Measurements from ENCODE around the gene PPARG.

Gene PPARG

GRCh38 chr3:12393894-12394293 lies 105.0 kb downstream of the PPARG start:
- peak; percentile 97 for DNase-seq (ENCODE audit: low read depth)

GRCh38 chr3:12394569-12395271 lies 105.8 kb downstream of the PPARG start:
- H3K4me3 ChIP-seq (ENCODE audit: control insufficient read depth, low read depth, low read length) = no peak overlapping the region
- DNase-seq (ENCODE audit: low read depth) = no peak

More at GRCh38 chr3:12393894-12394293, 105.0 kb downstream of the PPARG start:
- H3K4me3 ChIP-seq (ENCODE audit: control insufficient read depth, low read depth, low read length) = no peak overlapping the region
- TF ChIP-seq CTCF (conservative IDR thresholded peaks at IDR 0.05; ENCODE audit: control insufficient read depth, insufficient read depth, low read depth, low read length) = no peak

GRCh38 chr3:12395349-12396012 lies 106.6 kb downstream of the PPARG start:
- DNase-seq (ENCODE audit: low read depth) = peak; percentile 36
- TF ChIP-seq CTCF (conservative IDR thresholded peaks at IDR 0.05; ENCODE audit: control insufficient read depth, insufficient read depth, low read depth, low read length) = no peak
- no peak overlapping the region for H3K4me3 ChIP-seq (ENCODE audit: control insufficient read depth, low read depth, low read length)

More at GRCh38 chr3:12394569-12395271, 105.8 kb downstream of the PPARG start:
- TF ChIP-seq CTCF (conservative IDR thresholded peaks at IDR 0.05; ENCODE audit: control insufficient read depth, insufficient read depth, low read depth, low read length) = no peak

- no peak for TF ChIP-seq CTCF (conservative IDR thresholded peaks at IDR 0.05; ENCODE audit: control insufficient read depth, insufficient read depth, low read depth, low read length)
- no peak overlapping the region for H3K4me3 ChIP-seq (ENCODE audit: control insufficient read depth, low read depth, low read length)
- DNase-seq (ENCODE audit: low read depth) = no peak
Observed at GRCh38 chr3:12396471-12396870, 107.6 kb downstream of the PPARG start.

GRCh38 chr3:12399226-12399625 lies 110.4 kb downstream of the PPARG start:
- TF ChIP-seq CTCF (conservative IDR thresholded peaks at IDR 0.05; ENCODE audit: control insufficient read depth, insufficient read depth, low read depth, low read length) = no peak
- no peak for DNase-seq (ENCODE audit: low read depth)
- H3K4me3 ChIP-seq (ENCODE audit: control insufficient read depth, low read depth, low read length) = no peak overlapping the region

- no peak overlapping the region for H3K4me3 ChIP-seq (ENCODE audit: control insufficient read depth, low read depth, low read length)
- no peak for TF ChIP-seq CTCF (conservative IDR thresholded peaks at IDR 0.05; ENCODE audit: control insufficient read depth, insufficient read depth, low read depth, low read length)
- DNase-seq (ENCODE audit: low read depth) = peak; percentile 83
Observed at GRCh38 chr3:12400616-12401194, 111.8 kb downstream of the PPARG start.
